ENCODE data around the gene RTN4R.

RTN4R gene

GRCh38 chr22:20191803-20192202, 76.3 kb downstream of the RTN4R start:
- no peak for DNase-seq (ENCODE audit: extremely low read depth, low read depth)
- TF ChIP-seq CTCF (IDR thresholded peaks at IDR 0.05; ENCODE audit: low read depth, low read length) = no peak

Data from AG09319 (cell line).